ENCODE measurements around the gene NEUROD2. TPM values are rescaled to one million over a fixed set of nuclear protein-coding genes. Genes with fewer than 3 reads are reported as not detected.

The NEUROD2 gene
- total and polyA plus RNA-seq, 2 of the 8 experiments (the other 6 are each of a cell fraction or from before 2014, with no cell fraction given), result not detected

GRCh38 chr17:39650121-39650579 is 42.4 kb upstream of the NEUROD2 start (continued):
- TF ChIP-seq FOSL1 (IDR thresholded peaks at IDR 0.05; ENCODE audit: insufficient read depth, low read depth, low read length), result no peak
- no peak for TF ChIP-seq RXRA (IDR thresholded peaks at IDR 0.05; ENCODE audit: insufficient read depth, low read depth, low read length)
- no peak for TF ChIP-seq SIX5 (IDR thresholded peaks at IDR 0.05; ENCODE audit: low read depth, low read length)
- TF ChIP-seq JUND (IDR thresholded peaks at IDR 0.05; ENCODE audit: low read length), result no peak
- no peak for TF ChIP-seq CHD7 (IDR thresholded peaks at IDR 0.05; ENCODE audit: insufficient replicate concordance, low read length)
